A673 (cell line): ENCODE measurements around the gene NDRG4. TPM values are rescaled to one million over a fixed set of nuclear protein-coding genes. Genes with fewer than 3 reads are reported as not detected.

Experiments
- BruUV-seq: library from RNA; stranded (reverse); fragments of 400-500 nt; replicated peaks from 2 replicates; lab custom pipeline; 2021; lab: Mats Ljungman, UMichigan
- CTCF ChIA-PET: fragments of 300-600 bp; sonication (Branson Sonifier 250); formaldehyde crosslinking; loops from one replicate; lab custom pipeline; 2022; ENCODE audit warnings: antibody characterized with exemption; lab: Charles Lee
- POLR2A ChIA-PET: fragments of 300-600 bp; sonication (Branson Sonifier 250); formaldehyde crosslinking; loops from one replicate; lab custom pipeline; 2022; ENCODE audit warnings: antibody characterized with exemption; ENCODE audit not compliant: low non-redundant PET; lab: Charles Lee
- DNase-seq: peaks from one replicate; pipeline ENCODE4 v3.0.0-alpha.2; 2015; ENCODE audit warnings: low spot score
- H3K27ac ChIP-seq: fragments of 200-600 bp; sonication (generic); 2 replicates; pipeline ENCODE4 v1.5.1; 2016; ENCODE audit warnings: mixed run types, low read depth, mild to moderate bottlenecking, mixed read lengths, antibody characterized with exemption, low read length; ENCODE audit not compliant: poor library complexity, severe bottlenecking
- H3K27me3 ChIP-seq: fragments of 200-600 bp; sonication (generic); replicated peaks from 2 replicates; pipeline ENCODE4 v1.6.1; 2017; ENCODE audit warnings: mixed run types, low read depth, mild to moderate bottlenecking, mixed read lengths, antibody characterized with exemption, low read length; ENCODE audit not compliant: insufficient read depth, poor library complexity
- H3K36me3 ChIP-seq: fragments of 200-600 bp; sonication (generic); 2 replicates; pipeline ENCODE4 v1.6.1; 2016; ENCODE audit warnings: mixed run types, mild to moderate bottlenecking, mixed read lengths, antibody characterized with exemption, low read length; ENCODE audit not compliant: insufficient read depth, poor library complexity, severe bottlenecking
- H3K4me1 ChIP-seq: fragments of 200-600 bp; sonication (generic); 2 replicates; pipeline ENCODE4 v1.6.1; 2017; ENCODE audit warnings: mixed run types, mild to moderate bottlenecking, mixed read lengths, antibody characterized with exemption, low read length; ENCODE audit not compliant: insufficient read depth, poor library complexity, severe bottlenecking
- H3K4me3 ChIP-seq: fragments of 200-600 bp; sonication (generic); 2 replicates; pipeline ENCODE4 v1.5.1; 2016; ENCODE audit warnings: low read depth, mixed run types, mild to moderate bottlenecking, mixed read lengths, low read length; ENCODE audit not compliant: poor library complexity, severe bottlenecking
- H3K9me3 ChIP-seq: fragments of 200-600 bp; sonication (generic); 2 replicates; pipeline ENCODE4 v1.6.1; 2016; ENCODE audit warnings: mixed run types, low read depth, mild to moderate bottlenecking, mixed read lengths, antibody characterized with exemption, low read length; ENCODE audit not compliant: poor library complexity, severe bottlenecking
- CTCF ChIP-seq: fragments of 300-800, 200-600 bp; sonication (generic); conservative IDR thresholded peaks from 2 replicates; pipeline ENCODE4 v1.5.1; 2017; ENCODE audit warnings: low read depth, mild to moderate bottlenecking, antibody characterized with exemption, low read length, moderate library complexity, mixed read lengths
- EZH2 ChIP-seq: fragments of 200-600 bp; sonication (generic); IDR thresholded peaks from 2 replicates; pipeline ENCODE4 v1.6.1; 2017; ENCODE audit warnings: borderline replicate concordance, low read depth, mild to moderate bottlenecking, mixed read lengths, antibody characterized with exemption, low read length; ENCODE audit not compliant: poor library complexity, severe bottlenecking
- intact Hi-C: fragments of 100-400 bp; cut with micrococcal nuclease; formaldehyde crosslinking; loops from one replicate; pipeline ENCODE4 v1.10.0; 2022; ENCODE audit not compliant: unreplicated experiment
- total RNA-seq: library from RNA; stranded (reverse); gene quantifications from 2 replicates; pipeline ENCODE4 v1.2.3, GENCODE V29; 2021

The NDRG4 gene
- total RNA-seq, 1 experiment from 2014 or later: 0.28 TPM

- TF ChIP-seq CTCF: no peak
- no peak for TF ChIP-seq EZH2
- H3K36me3 ChIP-seq: peaks cover 99% of the 10 kb centered on the region
- no peak for DNase-seq
- H3K27ac ChIP-seq: no peak overlapping the region
- no peak overlapping the region for H3K4me3 ChIP-seq
- no peaks in the 10 kb centered on the region for H3K9me3 ChIP-seq
- ChIA-PET POLR2A (no interaction called here), CTCF (no interaction called here)
- no peaks in the 10 kb centered on the region for H3K27me3 ChIP-seq
- BruUV-seq: no TSS peak
- H3K4me1 ChIP-seq: peaks cover 14% of the 10 kb centered on the region
- intact Hi-C loops: no loop called here
Observed at GRCh38 chr16:58533751-58534470, 34.0 kb downstream of the NDRG4 start.

GRCh38 chr16:58535100-58535499 lies 35.2 kb downstream of the NDRG4 start:
- POLR2A ChIA-PET: no interaction called here
- H3K27me3 ChIP-seq: no peaks in the 10 kb centered on the region
- no peaks in the 10 kb centered on the region for H3K9me3 ChIP-seq
- H3K4me3 ChIP-seq: no peak overlapping the region
- no TSS peak for BruUV-seq
- DNase-seq: no peak
- H3K36me3 ChIP-seq: peaks cover 99% of the 10 kb centered on the region
- TF ChIP-seq CTCF: no peak
- TF ChIP-seq EZH2: no peak
- peaks cover 14% of the 10 kb centered on the region for H3K4me1 ChIP-seq
- intact Hi-C loops: loop anchor here (5.0 kb wide), 1 partner anchor 42 kb away; no protein-coding TSS in a partner anchor
- no peak overlapping the region for H3K27ac ChIP-seq
- CTCF ChIA-PET: no interaction called here

- intact Hi-C loops: loop anchor here (5.0 kb wide), 1 partner anchor 41 kb away; no protein-coding TSS in a partner anchor
- no TSS peak for BruUV-seq
- Histone ChIP-seq H3K36me3 (peaks cover 99% of the 10 kb centered on the region), H3K4me1 (peaks cover 14% of the 10 kb centered on the region), H3K9me3 (no peaks in the 10 kb centered on the region), H3K27me3 (no peaks in the 10 kb centered on the region), H3K4me3 (no peak overlapping the region), H3K27ac (no peak overlapping the region)
- CTCF ChIA-PET: no interaction called here
- DNase-seq: no peak
- no peak for TF ChIP-seq EZH2
- TF ChIP-seq CTCF: no peak
- POLR2A ChIA-PET: no interaction called here
Observed at GRCh38 chr16:58536278-58536677, 36.3 kb downstream of the NDRG4 start.
